Uterus (tissue), 2 donors: ENCODE data around the gene TTLL7.

Source experiments
- POLR2A ChIP-seq, 2 donors: fragments of 450-650 bp; IDR thresholded peaks; one replicate each; pipeline ENCODE4 v1.6.1; 2016; ENCODE audit warnings: antibody characterized with exemption in 2 of 2, mild to moderate bottlenecking in 1 of 2, moderate library complexity in 1 of 2
- TF ChIP-seq, protein P1 (sequence below), 4 experiments: fragments of 200-600 bp in 2 of 4; fragments of 450-650 bp in 2 of 4; sonication (generic) in 2 of 4; IDR thresholded peaks; one replicate each; pipeline ENCODE4 v1.5.1; 2016 to 2019; ENCODE audit warnings: antibody characterized with exemption in 4 of 4, mild to moderate bottlenecking in 2 of 4, moderate library complexity in 1 of 4

DNA sequence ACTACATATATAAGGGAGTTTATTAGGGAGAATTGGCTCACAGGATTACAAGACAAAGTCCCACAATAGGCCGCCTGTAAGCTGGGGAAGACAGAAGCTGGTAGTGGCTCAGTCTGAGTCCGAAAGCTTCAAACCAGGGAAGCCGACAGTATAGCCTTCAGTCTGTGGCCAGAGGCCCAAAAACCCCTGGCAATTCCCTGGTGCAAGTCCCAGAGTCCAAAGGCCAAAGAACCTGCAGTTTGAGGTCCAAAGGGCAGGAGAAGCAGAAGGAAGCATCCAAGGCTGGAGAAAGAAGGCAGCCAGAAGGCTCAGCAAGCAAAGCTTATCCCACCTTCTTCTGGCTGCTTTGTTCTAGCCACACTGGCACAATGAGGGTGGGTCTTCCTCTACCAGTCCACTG lies 13.9 kb downstream of the TTLL7 start:
- TF ChIP-seq POLR2A (IDR thresholded peaks at IDR 0.05) = no peak
- TF ChIP-seq, protein P1, sequence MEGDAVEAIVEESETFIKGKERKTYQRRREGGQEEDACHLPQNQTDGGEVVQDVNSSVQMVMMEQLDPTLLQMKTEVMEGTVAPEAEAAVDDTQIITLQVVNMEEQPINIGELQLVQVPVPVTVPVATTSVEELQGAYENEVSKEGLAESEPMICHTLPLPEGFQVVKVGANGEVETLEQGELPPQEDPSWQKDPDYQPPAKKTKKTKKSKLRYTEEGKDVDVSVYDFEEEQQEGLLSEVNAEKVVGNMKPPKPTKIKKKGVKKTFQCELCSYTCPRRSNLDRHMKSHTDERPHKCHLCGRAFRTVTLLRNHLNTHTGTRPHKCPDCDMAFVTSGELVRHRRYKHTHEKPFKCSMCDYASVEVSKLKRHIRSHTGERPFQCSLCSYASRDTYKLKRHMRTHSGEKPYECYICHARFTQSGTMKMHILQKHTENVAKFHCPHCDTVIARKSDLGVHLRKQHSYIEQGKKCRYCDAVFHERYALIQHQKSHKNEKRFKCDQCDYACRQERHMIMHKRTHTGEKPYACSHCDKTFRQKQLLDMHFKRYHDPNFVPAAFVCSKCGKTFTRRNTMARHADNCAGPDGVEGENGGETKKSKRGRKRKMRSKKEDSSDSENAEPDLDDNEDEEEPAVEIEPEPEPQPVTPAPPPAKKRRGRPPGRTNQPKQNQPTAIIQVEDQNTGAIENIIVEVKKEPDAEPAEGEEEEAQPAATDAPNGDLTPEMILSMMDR (IDR thresholded peaks at IDR 0.05) = no peak
